ENCODE data around the gene FN3K. TPM values are rescaled to one million over a fixed set of nuclear protein-coding genes. Genes with fewer than 3 reads are reported as not detected.

The FN3K gene
- total RNA-seq (1 to 10 TPM; 5.3 to 8.1 TPM), polyA plus RNA-seq (under 1 TPM; 0.26 to 0.77 TPM)

DNA sequence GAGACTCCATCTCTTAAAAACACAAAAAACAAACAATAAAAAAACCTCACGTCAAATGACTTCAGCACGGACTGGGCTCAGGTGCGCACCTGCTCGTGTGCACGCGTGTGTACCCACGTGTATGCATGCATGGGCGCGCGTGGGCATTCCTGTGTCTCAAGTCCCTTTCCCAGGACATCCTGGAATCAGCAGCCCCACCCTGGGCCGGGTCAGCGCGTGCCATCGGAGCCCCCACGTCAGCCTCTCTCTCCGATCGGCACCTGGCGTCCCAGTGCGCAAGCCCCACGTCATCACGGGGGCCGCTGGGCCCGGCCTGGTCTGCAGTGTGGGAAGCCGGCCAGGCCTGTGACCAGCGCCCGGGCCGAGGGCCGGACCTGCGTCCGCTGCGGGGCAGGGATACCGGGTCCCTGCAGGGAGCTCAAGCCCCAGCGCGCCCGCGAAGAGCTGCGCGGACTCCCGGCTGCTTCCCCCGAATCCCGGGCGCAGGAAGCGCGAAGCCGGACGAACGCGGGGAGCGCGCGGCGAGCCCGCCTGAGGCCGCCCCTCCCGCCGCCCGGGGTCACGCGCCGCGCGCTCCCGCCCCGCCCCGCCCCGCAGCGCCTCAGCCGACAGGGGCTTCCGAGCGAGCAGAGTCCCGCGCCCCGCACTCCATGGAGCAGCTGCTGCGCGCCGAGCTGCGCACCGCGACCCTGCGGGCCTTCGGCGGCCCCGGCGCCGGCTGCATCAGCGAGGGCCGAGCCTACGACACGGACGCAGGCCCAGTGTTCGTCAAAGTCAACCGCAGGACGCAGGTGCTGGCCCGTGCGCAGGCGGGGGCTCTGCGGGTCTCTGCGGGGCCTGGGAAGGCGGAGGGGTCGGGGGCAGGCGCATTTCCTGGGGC lies at the start of gene FN3K:
Gene FN3K, plus strand, starts transcription at position 629 of the 880 bp plus-strand sequence. Its CDS starts 22 bp downstream, at position 651.
- no peaks in the 10 kb centered on the region for H3K27me3 ChIP-seq (ENCODE audit: insufficient read depth, low read length)
- POLR2A ChIA-PET (ENCODE audit: partially characterized antibody): interaction anchor here (0.7 to 0.9 kb wide), 2 partner anchors 16 to 23 kb away, joined by 3 read pairs; no protein-coding TSS in a partner anchor
- CTCF ChIA-PET (ENCODE audit: partially characterized antibody): no interaction called here
- no peaks in the 10 kb centered on the region for H3K36me3 ChIP-seq (ENCODE audit: insufficient read depth, low read length)
- H3K27ac Mint-ChIP-seq: no peak within 1 kb of the TSS
- H3K27ac ChIP-seq (ENCODE audit: low read depth, low read length): no peak within 1 kb of the TSS
- DNase-seq: peak in 1 of 5 donors; percentile 7
- peak within 1 kb of the TSS; percentile 36 to 80 (median 62) for H3K4me3 Mint-ChIP-seq
- H3K4me3 ChIP-seq (ENCODE audit: low read length in 2 of 2): peak within 1 kb of the TSS in 1 of 2 donors; percentile 38
- intact Hi-C loops (cut with micrococcal nuclease): no loop called here
- H3K9me3 ChIP-seq (ENCODE audit: control insufficient read depth in 1 of 2, low read length in 2 of 2): peaks cover 0 to 6% of the 10 kb centered on the region in 2 donors
- H3K4me1 ChIP-seq (ENCODE audit: insufficient read depth, low read length): peaks cover 4% of the 10 kb centered on the region
- H3K9me3 Mint-ChIP-seq: peaks cover 0 to 15% (median 7%) of the 10 kb centered on the region in 8 donors
- no peaks in the 10 kb centered on the region for H3K27me3 Mint-ChIP-seq
- H3K36me3 Mint-ChIP-seq: peaks cover 10 to 20% of the 10 kb centered on the region in 2 donors
- peaks cover 0 to 9% (median 5%) of the 10 kb centered on the region in 4 donors for H3K4me1 Mint-ChIP-seq

DNA sequence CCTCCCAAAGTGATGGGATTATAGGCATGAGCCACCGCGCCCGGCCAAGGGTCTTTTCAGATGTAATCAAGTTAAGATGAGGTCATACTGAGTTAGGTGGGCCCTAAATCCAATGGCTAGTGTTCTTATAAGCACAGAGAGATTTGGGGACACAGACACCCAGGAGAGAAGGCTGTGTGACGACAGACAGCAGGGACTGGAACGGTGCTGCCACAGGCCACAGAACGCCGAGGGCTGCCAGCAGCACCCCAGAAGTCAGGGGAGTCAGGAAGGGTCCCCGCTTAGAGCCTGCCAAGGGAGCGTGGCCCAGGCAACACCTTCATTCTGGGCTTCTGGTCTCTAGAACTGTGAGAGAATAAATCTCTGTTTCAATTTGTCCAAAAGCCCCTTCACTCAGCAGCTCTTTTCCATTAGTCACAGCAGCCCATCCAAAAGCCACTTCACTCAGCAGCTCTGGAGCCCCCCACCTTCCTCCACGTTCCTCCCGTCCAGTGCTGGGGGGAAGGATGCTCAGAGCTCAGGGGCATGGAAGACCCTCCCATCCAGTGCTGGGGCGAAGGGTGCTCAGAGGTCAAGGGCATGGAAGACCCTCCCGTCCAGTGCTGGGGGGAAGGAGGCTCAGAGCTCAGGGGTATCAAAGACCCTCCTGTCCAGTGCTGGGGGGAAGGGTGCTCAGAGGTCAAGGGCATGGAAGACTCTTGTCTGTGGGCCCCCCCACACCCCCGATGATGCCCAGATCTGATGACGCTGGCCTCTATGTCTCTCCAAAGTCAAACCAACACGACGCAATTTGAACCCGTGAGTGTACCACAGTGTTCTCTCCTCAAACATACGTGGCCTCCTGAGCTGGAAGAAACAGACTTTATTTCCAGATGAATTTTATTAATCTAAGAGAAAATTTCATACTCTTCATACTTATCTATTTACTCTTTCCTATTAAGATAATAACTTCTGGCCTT lies 48.8 kb upstream of the FN3K start:
- Histone ChIP-seq H3K4me3 (ENCODE audit: low read length in 2 of 2) (no peak overlapping the region), H3K9me3 (ENCODE audit: control insufficient read depth in 1 of 2, low read length in 2 of 2) (no peaks in the 10 kb centered on the region), H3K27me3 (ENCODE audit: insufficient read depth, low read length) (no peaks in the 10 kb centered on the region), H3K36me3 (ENCODE audit: insufficient read depth, low read length) (no peaks in the 10 kb centered on the region), H3K4me1 (ENCODE audit: insufficient read depth, low read length) (no peaks in the 10 kb centered on the region), H3K27ac (ENCODE audit: low read depth, low read length) (no peak overlapping the region)
- Mint-ChIP-seq H3K9me3 (peaks cover 0 to 10% (median 7%) of the 10 kb centered on the region in 8 donors), H3K4me3 (no peak overlapping the region), H3K36me3 (peaks cover 9 to 19% of the 10 kb centered on the region in 2 donors), H3K27ac (no peak overlapping the region), H3K4me1 (no peaks in the 10 kb centered on the region), H3K27me3 (no peaks in the 10 kb centered on the region)
- ChIA-PET POLR2A (ENCODE audit: partially characterized antibody) (no interaction called here), CTCF (ENCODE audit: partially characterized antibody) (interaction anchor here (0.5 kb wide), 1 partner anchor 111 kb away, joined by 3 read pairs; no protein-coding TSS in a partner anchor)
- intact Hi-C loops (cut with micrococcal nuclease): no loop called here
- DNase-seq: no peak

DNA sequence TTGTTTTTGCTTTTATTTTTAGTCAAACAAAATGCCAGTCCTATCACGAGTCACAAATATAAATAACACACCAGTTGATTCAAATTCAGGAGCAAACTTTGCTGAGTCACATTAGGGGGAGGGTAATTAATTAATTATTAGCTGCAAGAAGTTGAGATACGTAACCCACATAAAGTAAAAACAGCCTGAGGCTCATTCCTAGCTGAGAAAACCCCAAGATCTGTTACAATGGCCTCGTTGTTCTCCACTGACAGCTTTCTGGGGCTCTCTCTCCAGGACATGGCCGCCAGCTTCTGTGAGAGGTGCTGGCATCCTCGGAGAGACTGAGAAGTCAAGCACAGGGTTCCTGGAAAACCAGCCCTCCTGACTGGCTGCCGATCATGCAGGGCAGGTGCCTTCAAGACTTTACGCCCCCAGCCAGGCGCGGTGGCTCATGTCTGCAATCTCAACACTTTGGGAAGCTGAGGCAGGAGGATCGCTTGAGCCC lies 48.0 kb upstream of the FN3K start:
- DNase-seq: no peak
- intact Hi-C loops (cut with micrococcal nuclease): no loop called here
- H3K27me3 ChIP-seq (ENCODE audit: insufficient read depth, low read length): no peaks in the 10 kb centered on the region
- H3K4me3 ChIP-seq (ENCODE audit: low read length in 2 of 2): no peak overlapping the region
- Mint-ChIP-seq H3K9me3 (peaks cover 0 to 2% (median 0%) of the 10 kb centered on the region in 8 donors), H3K36me3 (peaks cover 2 to 11% of the 10 kb centered on the region in 2 donors), H3K27ac (no peak overlapping the region), H3K4me1 (no peaks in the 10 kb centered on the region), H3K4me3 (no peak overlapping the region), H3K27me3 (no peaks in the 10 kb centered on the region)
- ChIA-PET CTCF (ENCODE audit: partially characterized antibody) (no interaction called here), POLR2A (ENCODE audit: partially characterized antibody) (no interaction called here)
- no peaks in the 10 kb centered on the region for H3K4me1 ChIP-seq (ENCODE audit: insufficient read depth, low read length)
- H3K36me3 ChIP-seq (ENCODE audit: insufficient read depth, low read length): no peaks in the 10 kb centered on the region
- no peaks in the 10 kb centered on the region for H3K9me3 ChIP-seq (ENCODE audit: control insufficient read depth in 1 of 2, low read length in 2 of 2)
- H3K27ac ChIP-seq (ENCODE audit: low read depth, low read length): no peak overlapping the region

DNA sequence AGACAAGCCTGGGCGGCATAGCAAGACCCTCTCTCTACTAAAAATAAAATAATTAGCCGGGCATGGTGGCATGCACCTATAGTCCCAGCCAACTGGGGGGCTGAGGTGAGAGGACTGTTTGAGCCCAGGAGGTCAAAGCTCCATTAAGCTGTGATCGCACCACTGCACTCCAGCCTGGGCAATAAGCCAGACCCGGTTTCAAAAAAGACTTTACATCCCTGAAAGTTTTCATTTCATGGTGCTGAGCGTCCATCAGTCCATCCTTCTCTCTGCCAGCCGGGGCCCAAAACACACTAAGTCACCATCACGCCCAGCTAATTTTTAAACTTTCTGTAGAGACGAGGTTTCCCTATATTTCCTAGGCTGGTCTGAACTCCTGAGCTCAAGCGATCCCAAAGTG lies 47.5 kb upstream of the FN3K start:
- Histone ChIP-seq H3K36me3 (ENCODE audit: insufficient read depth, low read length) (no peaks in the 10 kb centered on the region), H3K4me1 (ENCODE audit: insufficient read depth, low read length) (no peaks in the 10 kb centered on the region), H3K27me3 (ENCODE audit: insufficient read depth, low read length) (no peaks in the 10 kb centered on the region), H3K4me3 (ENCODE audit: low read length in 2 of 2) (no peak overlapping the region), H3K9me3 (ENCODE audit: control insufficient read depth in 1 of 2, low read length in 2 of 2) (no peaks in the 10 kb centered on the region), H3K27ac (ENCODE audit: low read depth, low read length) (no peak overlapping the region)
- Mint-ChIP-seq H3K27ac (no peak overlapping the region), H3K36me3 (peaks cover 2 to 8% of the 10 kb centered on the region in 2 donors), H3K4me3 (no peak overlapping the region), H3K4me1 (no peaks in the 10 kb centered on the region), H3K27me3 (no peaks in the 10 kb centered on the region), H3K9me3 (no peaks in the 10 kb centered on the region)
- DNase-seq: no peak
- intact Hi-C loops (cut with micrococcal nuclease): no loop called here
- CTCF ChIA-PET (ENCODE audit: partially characterized antibody): no interaction called here
- POLR2A ChIA-PET (ENCODE audit: partially characterized antibody): no interaction called here

DNA sequence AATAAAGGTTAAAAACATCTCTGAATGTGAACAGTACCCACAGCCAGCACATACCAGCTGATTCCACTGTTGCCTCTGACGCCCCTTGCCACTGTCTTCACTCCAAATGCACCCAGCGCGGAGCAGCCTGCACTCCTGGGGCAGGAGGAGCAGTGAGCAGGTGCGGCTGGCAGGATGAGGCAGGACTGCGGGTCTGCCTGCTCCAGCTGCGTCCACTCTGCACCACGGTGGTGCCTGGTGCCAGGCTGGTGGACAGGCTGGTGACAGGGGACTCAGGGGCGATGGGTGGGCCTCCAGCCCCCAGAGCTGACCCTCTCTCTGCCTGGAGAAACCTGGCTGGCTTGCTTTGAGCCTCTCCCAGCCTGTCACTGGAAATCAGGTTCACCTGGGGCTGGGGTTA lies 46.3 kb upstream of the FN3K start:
- Mint-ChIP-seq H3K27me3 (no peaks in the 10 kb centered on the region), H3K4me3 (no peak overlapping the region), H3K4me1 (no peaks in the 10 kb centered on the region), H3K9me3 (peaks cover 0 to 5% (median 2%) of the 10 kb centered on the region in 8 donors), H3K36me3 (peaks cover 2 to 14% of the 10 kb centered on the region in 2 donors), H3K27ac (no peak overlapping the region)
- ChIA-PET CTCF (ENCODE audit: partially characterized antibody) (no interaction called here), POLR2A (ENCODE audit: partially characterized antibody) (no interaction called here)
- Histone ChIP-seq H3K4me3 (ENCODE audit: low read length in 2 of 2) (no peak overlapping the region), H3K27me3 (ENCODE audit: insufficient read depth, low read length) (no peaks in the 10 kb centered on the region), H3K4me1 (ENCODE audit: insufficient read depth, low read length) (no peaks in the 10 kb centered on the region), H3K9me3 (ENCODE audit: control insufficient read depth in 1 of 2, low read length in 2 of 2) (no peaks in the 10 kb centered on the region), H3K27ac (ENCODE audit: low read depth, low read length) (no peak overlapping the region), H3K36me3 (ENCODE audit: insufficient read depth, low read length) (no peaks in the 10 kb centered on the region)
- DNase-seq: no peak
- intact Hi-C loops (cut with micrococcal nuclease): no loop called here

DNA sequence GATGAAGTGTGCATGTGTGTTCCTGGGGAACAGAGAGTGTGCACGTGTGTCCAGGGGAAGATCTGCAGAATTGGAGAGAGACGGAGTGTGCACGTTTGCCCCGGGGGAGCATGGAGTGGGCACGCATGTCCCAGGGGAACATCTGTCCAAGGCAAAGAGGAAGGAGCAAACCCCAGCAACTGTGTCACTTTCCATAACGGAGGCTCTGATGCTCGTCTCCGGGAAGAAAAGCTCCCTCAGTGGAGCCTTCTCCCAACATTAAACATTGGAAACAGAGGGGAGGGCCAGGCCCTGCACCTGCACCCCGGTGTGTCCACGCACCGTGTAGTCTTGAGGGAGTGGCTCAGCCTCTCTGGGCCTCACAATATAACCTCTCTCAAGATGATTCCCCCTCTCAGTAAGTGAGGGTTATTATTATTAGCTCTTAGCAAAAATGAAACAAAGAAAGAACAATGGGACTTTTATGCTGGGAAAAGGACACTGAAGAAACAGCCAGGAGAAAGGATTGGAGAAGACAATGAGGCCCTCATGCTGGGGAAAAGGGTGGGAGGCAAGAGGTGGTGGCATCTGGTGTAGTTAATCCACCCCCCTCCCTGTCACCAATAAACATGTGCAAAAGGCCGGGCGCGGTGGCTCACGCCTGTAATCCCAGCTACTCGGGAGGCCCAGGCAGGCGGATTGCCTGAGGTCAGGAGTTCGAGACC lies 44.5 kb upstream of the FN3K start:
- Mint-ChIP-seq H3K4me3 (no peak overlapping the region), H3K36me3 (peaks cover 2 to 20% of the 10 kb centered on the region in 2 donors), H3K4me1 (no peaks in the 10 kb centered on the region), H3K9me3 (peaks cover 0 to 17% (median 10%) of the 10 kb centered on the region in 8 donors), H3K27ac (no peak overlapping the region), H3K27me3 (no peaks in the 10 kb centered on the region)
- Histone ChIP-seq H3K27ac (ENCODE audit: low read depth, low read length) (no peak overlapping the region), H3K36me3 (ENCODE audit: insufficient read depth, low read length) (no peaks in the 10 kb centered on the region), H3K27me3 (ENCODE audit: insufficient read depth, low read length) (no peaks in the 10 kb centered on the region), H3K9me3 (ENCODE audit: control insufficient read depth in 1 of 2, low read length in 2 of 2) (peaks cover 0 to 6% of the 10 kb centered on the region in 2 donors), H3K4me3 (ENCODE audit: low read length in 2 of 2) (no peak overlapping the region), H3K4me1 (ENCODE audit: insufficient read depth, low read length) (no peaks in the 10 kb centered on the region)
- CTCF ChIA-PET (ENCODE audit: partially characterized antibody): interaction anchor here (0.6 kb wide), 1 partner anchor 43 kb away, joined by 3 read pairs; no protein-coding TSS in a partner anchor
- no peak for DNase-seq
- intact Hi-C loops (cut with micrococcal nuclease): no loop called here
- POLR2A ChIA-PET (ENCODE audit: partially characterized antibody): no interaction called here
